Measurements from ENCODE around the gene S100A11. TPM values are rescaled to one million over a fixed set of nuclear protein-coding genes. Genes with fewer than 3 reads are reported as not detected.
A peak's percentile ranks its signal among the peaks of the same experiment; 100 is the strongest.

The S100A11 gene
- total and polyA plus RNA-seq, 9 of the 15 experiments (the other 6 are each of a cell fraction or from before 2014, with no cell fraction given), result 131 to 808 (median 235) TPM

DNA sequence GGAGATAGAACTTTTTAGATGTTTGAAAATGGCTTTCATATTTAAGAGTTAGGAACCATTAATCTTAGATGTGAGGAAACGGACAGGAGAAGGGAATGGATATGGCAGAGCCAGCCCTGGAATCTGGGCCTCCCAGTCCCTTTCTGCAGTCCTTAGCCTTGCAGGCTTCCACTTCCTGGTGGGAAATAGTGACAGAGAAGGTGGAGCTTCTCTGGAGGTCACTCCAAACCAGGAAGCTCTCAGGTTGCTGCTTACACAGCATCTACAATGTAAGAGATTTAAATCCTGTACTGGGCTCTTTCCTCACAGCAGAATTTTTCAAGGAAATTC is 2.5 kb downstream of the S100A11 start:
- FAIRE-seq (no peak), DNase-seq (ENCODE audit: extremely low read depth in 1 of 4, low spot score in 3 of 4) (no peak), ATAC-seq (peak; percentile 8)
- peaks cover 35% of the 10 kb centered on the region for H3K36me3 ChIP-seq (ENCODE audit: control insufficient read depth, insufficient read depth, low read length)
- in situ Hi-C loops (cut with MboI) (no loop called here), intact Hi-C loops (cut with micrococcal nuclease) (no loop called here)
- no peaks in the 10 kb centered on the region for H3K27me3 ChIP-seq (ENCODE audit: control insufficient read depth in 2 of 2, insufficient read depth in 2 of 2, low read length in 2 of 2)
- H2AFZ ChIP-seq (ENCODE audit: low read depth, low read length), result peak overlapping the region; percentile 76
- H4K20me1 ChIP-seq (replicated peaks; ENCODE audit: control insufficient read depth, insufficient read depth, low read length), result no peaks in the 10 kb centered on the region
- no peaks in the 10 kb centered on the region for H3K9me3 ChIP-seq (replicated peaks; ENCODE audit: control insufficient read depth, insufficient read depth, low read depth, low read length)
- H3K4me2 ChIP-seq (ENCODE audit: insufficient read depth, low read length), result peak overlapping the region; percentile 92
- H3K9me1 ChIP-seq (ENCODE audit: control insufficient read depth, insufficient read depth, low read length), result no peaks in the 10 kb centered on the region
- peaks cover 38% of the 10 kb centered on the region for H3K79me2 ChIP-seq (ENCODE audit: control insufficient read depth, insufficient read depth, low read length)
- peak overlapping the region; percentile 55; the same call in 1 of the 2 replicates for H3K4me3 ChIP-seq
- POLR2A ChIA-PET, result interaction anchor here (0.6 to 3.8 kb wide), 12 partner anchors 9 to 125 kb away, joined by 3 to 37 read pairs (median 4); no protein-coding TSS in a partner anchor
- peak overlapping the region; percentile 56 to 78; a peak in 3 of 4 replicates for H3K9ac ChIP-seq (ENCODE audit: insufficient read depth in 1 of 2, low read depth in 2 of 2, low read length in 2 of 2)
- peak overlapping the region; percentile 79 for H3K27ac ChIP-seq (ENCODE audit: extremely low read depth, low read depth, low read length)
- no TSS peak for BruUV-seq (replicated peaks)
- WGBS (ENCODE audit: insufficient coverage, low coverage, missing lambda C conversion rate), result 0% methylated on average over 1 of the region's 1 CpG
- H3K4me1 ChIP-seq (replicated peaks in 1 of 2; ENCODE audit: control insufficient read depth in 2 of 2, insufficient read depth in 2 of 2, low read length in 2 of 2), result peaks cover 18 to 22% of the 10 kb centered on the region in 2 experiments
- CTCF ChIA-PET (ENCODE audit: low intra/inter-chr PET ratio), result no interaction called here
- TF ChIP-seq, protein P1, sequence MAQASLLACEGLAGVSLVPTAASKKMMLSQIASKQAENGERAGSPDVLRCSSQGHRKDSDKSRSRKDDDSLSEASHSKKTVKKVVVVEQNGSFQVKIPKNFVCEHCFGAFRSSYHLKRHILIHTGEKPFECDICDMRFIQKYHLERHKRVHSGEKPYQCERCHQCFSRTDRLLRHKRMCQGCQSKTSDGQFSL (CRISPR knock-in tag; IDR thresholded peaks at IDR 0.05), result no peak
- TF ChIP-seq, protein P1 (tag; IDR thresholded peaks at IDR 0.05), result no peak
- TF ChIP-seq, protein P2, sequence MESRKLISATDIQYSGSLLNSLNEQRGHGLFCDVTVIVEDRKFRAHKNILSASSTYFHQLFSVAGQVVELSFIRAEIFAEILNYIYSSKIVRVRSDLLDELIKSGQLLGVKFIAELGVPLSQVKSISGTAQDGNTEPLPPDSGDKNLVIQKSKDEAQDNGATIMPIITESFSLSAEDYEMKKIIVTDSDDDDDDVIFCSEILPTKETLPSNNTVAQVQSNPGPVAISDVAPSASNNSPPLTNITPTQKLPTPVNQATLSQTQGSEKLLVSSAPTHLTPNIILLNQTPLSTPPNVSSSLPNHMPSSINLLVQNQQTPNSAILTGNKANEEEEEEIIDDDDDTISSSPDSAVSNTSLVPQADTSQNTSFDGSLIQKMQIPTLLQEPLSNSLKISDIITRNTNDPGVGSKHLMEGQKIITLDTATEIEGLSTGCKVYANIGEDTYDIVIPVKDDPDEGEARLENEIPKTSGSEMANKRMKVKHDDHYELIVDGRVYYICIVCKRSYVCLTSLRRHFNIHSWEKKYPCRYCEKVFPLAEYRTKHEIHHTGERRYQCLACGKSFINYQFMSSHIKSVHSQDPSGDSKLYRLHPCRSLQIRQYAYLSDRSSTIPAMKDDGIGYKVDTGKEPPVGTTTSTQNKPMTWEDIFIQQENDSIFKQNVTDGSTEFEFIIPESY (CRISPR knock-in tag; IDR thresholded peaks at IDR 0.05), result no peak
- no peak for TF ChIP-seq MCM3 (IDR thresholded peaks at IDR 0.05)
- TF ChIP-seq, protein P3, sequence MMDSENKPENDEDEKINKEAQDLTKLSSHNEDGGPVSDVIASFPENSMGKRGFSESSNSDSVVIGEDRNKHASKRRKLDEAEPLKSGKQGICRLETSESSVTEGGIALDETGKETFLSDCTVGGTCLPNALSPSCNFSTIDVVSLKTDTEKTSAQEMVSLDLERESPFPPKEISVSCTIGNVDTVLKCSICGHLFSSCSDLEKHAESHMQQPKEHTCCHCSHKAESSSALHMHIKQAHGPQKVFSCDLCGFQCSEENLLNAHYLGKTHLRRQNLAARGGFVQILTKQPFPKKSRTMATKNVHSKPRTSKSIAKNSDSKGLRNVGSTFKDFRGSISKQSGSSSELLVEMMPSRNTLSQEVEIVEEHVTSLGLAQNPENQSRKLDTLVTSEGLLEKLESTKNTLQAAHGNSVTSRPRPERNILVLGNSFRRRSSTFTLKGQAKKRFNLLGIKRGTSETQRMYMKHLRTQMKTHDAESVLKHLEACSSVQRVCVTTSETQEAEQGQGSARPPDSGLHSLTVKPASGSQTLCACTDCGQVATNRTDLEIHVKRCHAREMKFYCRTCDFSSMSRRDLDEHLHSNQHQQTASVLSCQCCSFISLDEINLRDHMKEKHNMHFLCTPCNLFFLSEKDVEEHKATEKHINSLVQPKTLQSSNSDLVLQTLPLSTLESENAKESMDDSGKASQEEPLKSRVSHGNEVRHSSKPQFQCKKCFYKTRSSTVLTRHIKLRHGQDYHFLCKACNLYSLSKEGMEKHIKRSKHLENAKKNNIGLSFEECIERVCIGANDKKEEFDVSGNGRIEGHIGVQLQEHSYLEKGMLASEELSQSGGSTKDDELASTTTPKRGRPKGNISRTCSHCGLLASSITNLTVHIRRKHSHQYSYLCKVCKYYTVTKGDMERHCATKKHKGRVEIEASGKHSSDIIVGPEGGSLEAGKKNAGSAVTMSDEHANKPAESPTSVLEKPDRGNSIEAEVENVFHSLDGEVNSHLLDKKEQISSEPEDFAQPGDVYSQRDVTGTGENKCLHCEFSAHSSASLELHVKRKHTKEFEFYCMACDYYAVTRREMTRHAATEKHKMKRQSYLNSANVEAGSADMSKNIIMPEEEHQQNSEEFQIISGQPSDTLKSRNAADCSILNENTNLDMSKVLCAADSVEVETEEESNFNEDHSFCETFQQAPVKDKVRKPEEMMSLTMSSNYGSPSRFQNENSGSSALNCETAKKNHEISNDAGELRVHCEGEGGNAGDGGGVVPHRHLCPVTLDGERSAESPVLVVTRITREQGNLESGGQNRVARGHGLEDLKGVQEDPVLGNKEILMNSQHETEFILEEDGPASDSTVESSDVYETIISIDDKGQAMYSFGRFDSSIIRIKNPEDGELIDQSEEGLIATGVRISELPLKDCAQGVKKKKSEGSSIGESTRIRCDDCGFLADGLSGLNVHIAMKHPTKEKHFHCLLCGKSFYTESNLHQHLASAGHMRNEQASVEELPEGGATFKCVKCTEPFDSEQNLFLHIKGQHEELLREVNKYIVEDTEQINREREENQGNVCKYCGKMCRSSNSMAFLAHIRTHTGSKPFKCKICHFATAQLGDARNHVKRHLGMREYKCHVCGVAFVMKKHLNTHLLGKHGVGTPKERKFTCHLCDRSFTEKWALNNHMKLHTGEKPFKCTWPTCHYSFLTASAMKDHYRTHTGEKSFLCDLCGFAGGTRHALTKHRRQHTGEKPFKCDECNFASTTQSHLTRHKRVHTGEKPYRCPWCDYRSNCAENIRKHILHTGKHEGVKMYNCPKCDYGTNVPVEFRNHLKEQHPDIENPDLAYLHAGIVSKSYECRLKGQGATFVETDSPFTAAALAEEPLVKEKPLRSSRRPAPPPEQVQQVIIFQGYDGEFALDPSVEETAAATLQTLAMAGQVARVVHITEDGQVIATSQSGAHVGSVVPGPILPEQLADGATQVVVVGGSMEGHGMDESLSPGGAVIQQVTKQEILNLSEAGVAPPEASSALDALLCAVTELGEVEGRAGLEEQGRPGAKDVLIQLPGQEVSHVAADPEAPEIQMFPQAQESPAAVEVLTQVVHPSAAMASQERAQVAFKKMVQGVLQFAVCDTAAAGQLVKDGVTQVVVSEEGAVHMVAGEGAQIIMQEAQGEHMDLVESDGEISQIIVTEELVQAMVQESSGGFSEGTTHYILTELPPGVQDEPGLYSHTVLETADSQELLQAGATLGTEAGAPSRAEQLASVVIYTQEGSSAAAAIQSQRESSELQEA (IDR thresholded peaks at IDR 0.05; ENCODE audit: low read depth), result no peak
- TF ChIP-seq ETV6 (IDR thresholded peaks at IDR 0.05; ENCODE audit: borderline replicate concordance in 1 of 2, low read depth in 2 of 2, low read length in 1 of 2), result 0 out of 4 replicates have a peak, but pooled peaks of 1 of the 2 experiments have one; percentile 8
- no peak for TF ChIP-seq ETV6 (CRISPR knock-in tag; IDR thresholded peaks at IDR 0.05; ENCODE audit: borderline replicate concordance)
- no peak for TF ChIP-seq KLF10 (CRISPR knock-in tag; IDR thresholded peaks at IDR 0.05)
- no peak for TF ChIP-seq TAL1 (IDR thresholded peaks at IDR 0.05)
- TF ChIP-seq, protein P4, sequence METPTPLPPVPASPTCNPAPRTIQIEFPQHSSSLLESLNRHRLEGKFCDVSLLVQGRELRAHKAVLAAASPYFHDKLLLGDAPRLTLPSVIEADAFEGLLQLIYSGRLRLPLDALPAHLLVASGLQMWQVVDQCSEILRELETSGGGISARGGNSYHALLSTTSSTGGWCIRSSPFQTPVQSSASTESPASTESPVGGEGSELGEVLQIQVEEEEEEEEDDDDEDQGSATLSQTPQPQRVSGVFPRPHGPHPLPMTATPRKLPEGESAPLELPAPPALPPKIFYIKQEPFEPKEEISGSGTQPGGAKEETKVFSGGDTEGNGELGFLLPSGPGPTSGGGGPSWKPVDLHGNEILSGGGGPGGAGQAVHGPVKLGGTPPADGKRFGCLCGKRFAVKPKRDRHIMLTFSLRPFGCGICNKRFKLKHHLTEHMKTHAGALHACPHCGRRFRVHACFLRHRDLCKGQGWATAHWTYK (CRISPR knock-in tag; IDR thresholded peaks at IDR 0.05), result no peak
- TF ChIP-seq SMC3 (conservative IDR thresholded peaks at IDR 0.05; ENCODE audit: insufficient read depth, low read depth, low read length), result no peak
